HepG2 (cell line): Measurements from ENCODE around the gene PHF13. TPM values are rescaled to one million over a fixed set of nuclear protein-coding genes. Genes with fewer than 3 reads are reported as not detected.

Experiments
- CREB1 ChIP-seq, 2 experiments: fragments of 450-650 bp in 1 of 2; IDR thresholded peaks; 2 replicates each; pipeline ENCODE4 v1.6.1; 2016 to 2017; ENCODE audit warnings: control low read depth in 1 of 2, mild to moderate bottlenecking in 1 of 2, missing compliant biosample characterization in 1 of 2, missing genetic modification characterization in 1 of 2
- CTCF ChIP-seq: sonication (generic); formaldehyde crosslinking; IDR thresholded peaks from 2 replicates; pipeline ENCODE4 v1.5.0; 2020; ENCODE audit warnings: mild to moderate bottlenecking, missing genetic modification reagents, moderate library complexity
- GLI4 ChIP-seq: sonication (generic); formaldehyde crosslinking; IDR thresholded peaks from 2 replicates; pipeline ENCODE4 v1.5.1; 2020; ENCODE audit warnings: missing genetic modification reagents, mild to moderate bottlenecking, moderate library complexity, borderline replicate concordance
- NFYC ChIP-seq: IDR thresholded peaks from 2 replicates; pipeline ENCODE4 v1.6.1; 2016; ENCODE audit warnings: missing genetic modification reagents, missing compliant biosample characterization
- SMARCC2 ChIP-seq: fragments of 450-650 bp; IDR thresholded peaks from 2 replicates; pipeline ENCODE4 v1.6.1; 2017; ENCODE audit warnings: antibody characterized with exemption, mild to moderate bottlenecking
- ZFX ChIP-seq: sonication (generic); formaldehyde crosslinking; IDR thresholded peaks from 2 replicates; pipeline ENCODE4 v1.4.0; 2020; ENCODE audit warnings: mild to moderate bottlenecking, low read depth, missing genetic modification reagents, moderate library complexity
- ZNF407 ChIP-seq: sonication (generic); formaldehyde crosslinking; IDR thresholded peaks from one replicate; pipeline ENCODE4 v1.5.1; 2020; ENCODE audit warnings: mild to moderate bottlenecking, missing genetic modification reagents; ENCODE audit errors: not compliant biosample characterization
- ZNF574 ChIP-seq: sonication (generic); formaldehyde crosslinking; IDR thresholded peaks from 2 replicates; pipeline ENCODE4 v1.4.0; 2020; ENCODE audit warnings: missing genetic modification reagents
- polyA plus RNA-seq, 8 experiments: library from polyadenylated mRNA; depleted of rRNA in 3 of 8; stranded (reverse) in 7 of 8; unstranded in 1 of 8; fragments of >200 nt; fragmentation: Illumina TruSeq in 4 of 8; extraction: Trizol in 4 of 8; gene quantifications; 2 replicates each; pipeline versions ENCODE4 v1.2.1 to v1.2.3, GENCODE V29; 2011 to 2016; ENCODE audit warnings: low read depth in 4 of 8, missing spikeins in 1 of 8, mixed read lengths in 1 of 8; ENCODE audit not compliant: insufficient read depth in 1 of 8
- total RNA-seq, 5 experiments: library from RNA; depleted of rRNA; stranded (reverse); fragments of >200 nt; fragmentation: Illumina TruSeq; extraction: Trizol; gene quantifications; 2 replicates each; pipeline ENCODE4 v1.2.3, GENCODE V29; 2016; ENCODE audit warnings: low read depth in 1 of 5

PHF13 gene
- total and polyA plus RNA-seq, 2 of the 13 experiments (the other 11 are each of a cell fraction or from before 2014, with no cell fraction given) = 4.7 to 7.4 TPM

- TF ChIP-seq ZNF407 (no peak), GLI4 (CRISPR knock-in tag) (0 out of 2 replicates have a peak, but pooled peaks have one; percentile 36), CREB1 (IDR thresholded peaks at IDR 0.05) (no peak), CREB1 (CRISPR knock-in tag; IDR thresholded peaks at IDR 0.05) (peak; percentile 18; the same call in 1 of the 2 replicates), ZNF574 (CRISPR knock-in tag) (peak; percentile 47; the same call in 1 of the 2 replicates), ZFX (CRISPR knock-in tag) (no peak), SMARCC2 (no peak), NFYC (CRISPR knock-in tag) (no peak), CTCF (peak; percentile 30; the same call in 1 of the 2 replicates)
These were observed 32.7 kb upstream of the PHF13 start (continued) for GRCh38 chr1:6580593-6581409.
